ENCODE results near the gene ITPRID1.
"Not testable (repeated sequence)": the region's sequence is repeated elsewhere in the genome, so short reads cannot be mapped to it uniquely, and the experiment has no call there.

Gene ITPRID1

GRCh38 chr7:31513790-31514189 lies at the start of gene ITPRID1:
TSS of gene ITPRID1 (plus strand) at chr7:31514090. CDS start at chr7:31553025, 38,935 bp downstream.
- Histone ChIP-seq H3K4me3 (ENCODE audit: low read length in 2 of 2) (no peak within 1 kb of the TSS), H3K27ac (ENCODE audit: low read length) (no peak within 1 kb of the TSS), H3K36me3 (ENCODE audit: control insufficient read depth in 2 of 2, insufficient read depth in 2 of 2, low read length in 2 of 2) (no peaks in the 10 kb centered on the region)

DNA sequence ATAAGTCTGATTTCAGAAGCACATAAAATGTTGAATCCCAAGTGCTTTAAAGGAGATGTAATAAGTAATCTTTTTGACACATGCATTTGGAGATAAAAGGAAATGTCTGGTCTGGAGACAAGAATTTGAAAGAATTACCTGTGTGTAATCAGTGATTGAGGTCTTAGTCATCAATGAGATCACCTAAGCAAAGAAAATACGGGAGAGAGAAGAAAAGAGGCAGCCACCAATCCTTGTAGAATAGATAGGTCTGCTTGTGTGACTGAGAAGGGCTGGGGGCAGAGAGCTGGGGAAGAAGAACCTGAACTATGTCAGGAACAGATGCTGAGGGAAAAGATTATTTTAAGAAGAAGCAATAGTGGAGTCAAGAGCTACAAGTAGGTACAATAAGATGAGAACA lies 49.3 kb upstream of the ITPRID1 start:
- Histone ChIP-seq H3K36me3 (ENCODE audit: control insufficient read depth in 2 of 2, insufficient read depth in 2 of 2, low read length in 2 of 2) (no peaks in the 10 kb centered on the region), H3K9ac (ENCODE audit: low read length in 2 of 2) (no peak overlapping the region), H3K4me1 (ENCODE audit: control insufficient read depth, insufficient read depth, low read length) (no peaks in the 10 kb centered on the region), H3K4me3 (ENCODE audit: low read length in 2 of 2) (no peak overlapping the region), H3K27me3 (ENCODE audit: control insufficient read depth in 1 of 2, insufficient read depth in 2 of 2, low read length in 2 of 2) (no peaks in the 10 kb centered on the region), H3K27ac (ENCODE audit: low read length) (no peak overlapping the region), H3K9me3 (ENCODE audit: control insufficient read depth in 2 of 2, low read length in 2 of 2) (peaks cover 0 to 2% of the 10 kb centered on the region in 2 donors)

More at GRCh38 chr7:31513790-31514189, at the start of gene ITPRID1:
- H3K4me1 ChIP-seq (ENCODE audit: control insufficient read depth, insufficient read depth, low read length) = no peaks in the 10 kb centered on the region
- H3K27me3 ChIP-seq (ENCODE audit: control insufficient read depth in 1 of 2, insufficient read depth in 2 of 2, low read length in 2 of 2) = no peaks in the 10 kb centered on the region
- no peak within 1 kb of the TSS for H3K9ac ChIP-seq (ENCODE audit: low read length in 2 of 2)
- peaks cover 0 to 2% of the 10 kb centered on the region in 2 donors for H3K9me3 ChIP-seq (ENCODE audit: control insufficient read depth in 2 of 2, low read length in 2 of 2)

- peaks cover 0 to 2% of the 10 kb centered on the region in 2 donors for H3K9me3 ChIP-seq (ENCODE audit: control insufficient read depth in 2 of 2, low read length in 2 of 2)
- no peak overlapping the region for H3K27ac ChIP-seq (ENCODE audit: low read length)
- H3K9ac ChIP-seq (ENCODE audit: low read length in 2 of 2) = no peak overlapping the region
- no peaks in the 10 kb centered on the region for H3K36me3 ChIP-seq (ENCODE audit: control insufficient read depth in 2 of 2, insufficient read depth in 2 of 2, low read length in 2 of 2)
- no peaks in the 10 kb centered on the region for H3K4me1 ChIP-seq (ENCODE audit: control insufficient read depth, insufficient read depth, low read length)
- no peak overlapping the region for H3K4me3 ChIP-seq (ENCODE audit: low read length in 2 of 2)
- no peaks in the 10 kb centered on the region for H3K27me3 ChIP-seq (ENCODE audit: control insufficient read depth in 1 of 2, insufficient read depth in 2 of 2, low read length in 2 of 2)
Measured at GRCh38 chr7:31465285-31465684, 48.6 kb upstream of the ITPRID1 start.

- Histone ChIP-seq H3K27me3 (ENCODE audit: control insufficient read depth in 1 of 2, insufficient read depth in 2 of 2, low read length in 2 of 2) (no peaks in the 10 kb centered on the region), H3K9ac (ENCODE audit: low read length in 2 of 2) (no peak overlapping the region), H3K36me3 (ENCODE audit: control insufficient read depth in 2 of 2, insufficient read depth in 2 of 2, low read length in 2 of 2) (no peaks in the 10 kb centered on the region), H3K9me3 (ENCODE audit: control insufficient read depth in 2 of 2, low read length in 2 of 2) (peaks cover 0 to 2% of the 10 kb centered on the region in 2 donors), H3K27ac (ENCODE audit: low read length) (no peak overlapping the region), H3K4me1 (ENCODE audit: control insufficient read depth, insufficient read depth, low read length) (no peaks in the 10 kb centered on the region), H3K4me3 (ENCODE audit: low read length in 2 of 2) (no peak overlapping the region)
Measured at GRCh38 chr7:31466036-31466435, 47.9 kb upstream of the ITPRID1 start.

- H3K27me3 ChIP-seq (ENCODE audit: control insufficient read depth in 1 of 2, insufficient read depth in 2 of 2, low read length in 2 of 2); H3K4me3 ChIP-seq (ENCODE audit: low read length in 2 of 2); H3K27ac ChIP-seq (ENCODE audit: low read length); H3K9me3 ChIP-seq (ENCODE audit: control insufficient read depth in 2 of 2, low read length in 2 of 2); H3K4me1 ChIP-seq (ENCODE audit: control insufficient read depth, insufficient read depth, low read length); H3K36me3 ChIP-seq (ENCODE audit: control insufficient read depth in 2 of 2, insufficient read depth in 2 of 2, low read length in 2 of 2); H3K9ac ChIP-seq (ENCODE audit: low read length in 2 of 2): not testable (repeated sequence)
Measured at GRCh38 chr7:31470883-31471282, 43.0 kb upstream of the ITPRID1 start.

DNA sequence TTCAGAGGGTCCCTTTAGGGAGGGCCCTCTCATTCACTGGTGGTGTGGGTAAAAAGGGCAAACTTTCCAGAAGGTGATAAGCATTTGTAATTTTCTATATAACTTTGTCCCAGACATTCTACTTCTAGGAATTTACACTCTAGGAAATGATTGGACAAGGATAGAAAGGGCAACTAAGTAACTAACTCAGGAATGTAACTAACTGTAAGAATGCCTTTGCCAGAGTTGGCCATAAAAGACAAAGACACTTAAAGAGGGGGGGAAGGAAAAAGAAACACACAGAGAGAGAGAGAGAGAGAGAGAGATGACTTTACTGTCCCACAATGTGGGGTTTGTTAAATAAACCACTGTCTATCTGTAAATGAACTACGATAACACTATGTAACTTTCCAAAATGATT lies 38.5 kb upstream of the ITPRID1 start:
- no peak overlapping the region for H3K4me3 ChIP-seq (ENCODE audit: low read length in 2 of 2)
- H3K27ac ChIP-seq (ENCODE audit: low read length) = no peak overlapping the region
- peaks cover 0 to 2% of the 10 kb centered on the region in 2 donors for H3K27me3 ChIP-seq (ENCODE audit: control insufficient read depth in 1 of 2, insufficient read depth in 2 of 2, low read length in 2 of 2)
- no peaks in the 10 kb centered on the region for H3K36me3 ChIP-seq (ENCODE audit: control insufficient read depth in 2 of 2, insufficient read depth in 2 of 2, low read length in 2 of 2)
- H3K9ac ChIP-seq (ENCODE audit: low read length in 2 of 2) = no peak overlapping the region
- no peaks in the 10 kb centered on the region for H3K9me3 ChIP-seq (ENCODE audit: control insufficient read depth in 2 of 2, low read length in 2 of 2)
- no peaks in the 10 kb centered on the region for H3K4me1 ChIP-seq (ENCODE audit: control insufficient read depth, insufficient read depth, low read length)

DNA sequence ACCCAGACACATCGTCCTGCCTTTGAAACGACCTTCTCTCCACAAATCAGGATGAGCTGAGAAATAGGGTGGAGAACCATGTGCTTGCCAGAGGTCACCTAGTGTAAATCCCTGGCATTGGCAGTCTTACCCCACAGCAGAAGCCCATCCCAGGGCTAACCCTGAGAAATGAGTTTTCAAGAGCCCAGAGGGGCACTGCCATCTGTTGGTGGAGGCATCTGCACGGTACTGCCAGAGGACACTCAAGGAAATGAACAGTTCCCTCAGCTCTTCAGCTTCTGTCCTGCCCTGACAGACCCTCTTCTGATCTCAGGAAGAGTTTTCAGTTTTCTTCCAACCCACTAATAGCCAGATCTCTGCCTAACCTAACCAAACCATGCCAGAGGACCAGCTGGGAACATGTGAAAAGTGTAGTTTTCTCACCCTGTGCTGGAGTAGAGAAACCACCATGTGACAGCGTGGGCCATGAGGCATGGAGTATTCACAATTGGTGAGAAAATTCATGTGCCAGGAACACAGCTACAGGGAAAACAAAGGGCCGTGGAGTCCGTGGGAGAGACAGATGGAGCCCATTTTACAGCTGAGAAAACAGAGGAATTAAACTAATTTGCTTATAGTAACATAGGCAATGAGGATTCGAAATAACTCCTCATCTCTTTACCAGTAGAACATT lies 37.7 kb upstream of the ITPRID1 start:
- Histone ChIP-seq H3K27ac (ENCODE audit: low read length) (no peak overlapping the region), H3K9ac (ENCODE audit: low read length in 2 of 2) (no peak overlapping the region)

GRCh38 chr7:31476941-31477677 lies 36.8 kb upstream of the ITPRID1 start:
- Histone ChIP-seq H3K36me3 (ENCODE audit: control insufficient read depth in 2 of 2, insufficient read depth in 2 of 2, low read length in 2 of 2) (no peaks in the 10 kb centered on the region), H3K4me1 (ENCODE audit: control insufficient read depth, insufficient read depth, low read length) (no peaks in the 10 kb centered on the region), H3K4me3 (ENCODE audit: low read length in 2 of 2) (no peak overlapping the region), H3K27me3 (ENCODE audit: control insufficient read depth in 1 of 2, insufficient read depth in 2 of 2, low read length in 2 of 2) (peaks cover 0 to 2% of the 10 kb centered on the region in 2 donors), H3K9ac (ENCODE audit: low read length in 2 of 2) (no peak overlapping the region), H3K9me3 (ENCODE audit: control insufficient read depth in 2 of 2, low read length in 2 of 2) (no peaks in the 10 kb centered on the region), H3K27ac (ENCODE audit: low read length) (no peak overlapping the region)

More for the DNA sequence above, 37.7 kb upstream of the ITPRID1 start:
- Histone ChIP-seq H3K36me3 (ENCODE audit: control insufficient read depth in 2 of 2, insufficient read depth in 2 of 2, low read length in 2 of 2) (no peaks in the 10 kb centered on the region), H3K9me3 (ENCODE audit: control insufficient read depth in 2 of 2, low read length in 2 of 2) (no peaks in the 10 kb centered on the region), H3K4me3 (ENCODE audit: low read length in 2 of 2) (no peak overlapping the region), H3K27me3 (ENCODE audit: control insufficient read depth in 1 of 2, insufficient read depth in 2 of 2, low read length in 2 of 2) (peaks cover 0 to 2% of the 10 kb centered on the region in 2 donors), H3K4me1 (ENCODE audit: control insufficient read depth, insufficient read depth, low read length) (no peaks in the 10 kb centered on the region)

- H3K27ac ChIP-seq (ENCODE audit: low read length) = no peak overlapping the region
- H3K36me3 ChIP-seq (ENCODE audit: control insufficient read depth in 2 of 2, insufficient read depth in 2 of 2, low read length in 2 of 2) = no peaks in the 10 kb centered on the region
- no peaks in the 10 kb centered on the region for H3K4me1 ChIP-seq (ENCODE audit: control insufficient read depth, insufficient read depth, low read length)
- peaks cover 0 to 2% of the 10 kb centered on the region in 2 donors for H3K27me3 ChIP-seq (ENCODE audit: control insufficient read depth in 1 of 2, insufficient read depth in 2 of 2, low read length in 2 of 2)
- no peak overlapping the region for H3K9ac ChIP-seq (ENCODE audit: low read length in 2 of 2)
- no peak overlapping the region for H3K4me3 ChIP-seq (ENCODE audit: low read length in 2 of 2)
- H3K9me3 ChIP-seq (ENCODE audit: control insufficient read depth in 2 of 2, low read length in 2 of 2) = no peaks in the 10 kb centered on the region
Measured at GRCh38 chr7:31478018-31478417, 35.9 kb upstream of the ITPRID1 start.

DNA sequence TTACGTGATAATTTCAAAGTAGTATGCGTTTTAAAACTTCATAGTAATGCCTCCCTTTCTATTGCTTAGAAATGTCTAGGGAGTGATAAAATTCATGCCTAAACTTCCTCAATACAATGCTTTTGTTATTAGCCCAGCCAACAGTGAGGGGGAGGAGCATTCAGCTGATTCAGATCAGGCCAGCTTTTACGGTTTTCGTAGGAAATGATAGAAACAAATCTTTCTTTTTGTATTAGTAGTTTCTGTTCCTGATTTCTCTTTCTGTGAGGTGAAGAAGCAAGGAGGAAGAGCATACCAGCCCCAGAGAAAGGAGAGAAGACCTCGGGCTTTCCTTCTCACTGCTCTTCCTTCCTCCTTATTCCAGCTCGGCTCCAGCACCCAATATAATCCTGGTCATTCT lies 35.2 kb upstream of the ITPRID1 start:
- Histone ChIP-seq H3K36me3 (ENCODE audit: control insufficient read depth in 2 of 2, insufficient read depth in 2 of 2, low read length in 2 of 2) (no peaks in the 10 kb centered on the region), H3K27ac (ENCODE audit: low read length) (no peak overlapping the region), H3K27me3 (ENCODE audit: control insufficient read depth in 1 of 2, insufficient read depth in 2 of 2, low read length in 2 of 2) (peaks cover 0 to 2% of the 10 kb centered on the region in 2 donors), H3K4me3 (ENCODE audit: low read length in 2 of 2) (no peak overlapping the region), H3K9me3 (ENCODE audit: control insufficient read depth in 2 of 2, low read length in 2 of 2) (no peaks in the 10 kb centered on the region), H3K4me1 (ENCODE audit: control insufficient read depth, insufficient read depth, low read length) (no peaks in the 10 kb centered on the region), H3K9ac (ENCODE audit: low read length in 2 of 2) (no peak overlapping the region)

GRCh38 chr7:31487071-31487470 lies 26.8 kb upstream of the ITPRID1 start:
- Histone ChIP-seq H3K36me3 (ENCODE audit: control insufficient read depth in 2 of 2, insufficient read depth in 2 of 2, low read length in 2 of 2) (no peaks in the 10 kb centered on the region), H3K9ac (ENCODE audit: low read length in 2 of 2) (no peak overlapping the region), H3K4me3 (ENCODE audit: low read length in 2 of 2) (no peak overlapping the region), H3K4me1 (ENCODE audit: control insufficient read depth, insufficient read depth, low read length) (no peaks in the 10 kb centered on the region), H3K27me3 (ENCODE audit: control insufficient read depth in 1 of 2, insufficient read depth in 2 of 2, low read length in 2 of 2) (peaks cover 0 to 2% of the 10 kb centered on the region in 2 donors), H3K9me3 (ENCODE audit: control insufficient read depth in 2 of 2, low read length in 2 of 2) (peaks cover 0 to 2% of the 10 kb centered on the region in 2 donors), H3K27ac (ENCODE audit: low read length) (no peak overlapping the region)

Data from stomach smooth muscle (tissue), 2 donors.